NCI-H1694 (cell line): ENCODE data around the gene ADAM8.
"Not testable (repeated sequence)": the region's sequence is repeated elsewhere in the genome, so short reads cannot be mapped to it uniquely, and the experiment has no call there.

Experiments
- DNase-seq: peaks from one replicate; lab custom pipeline; 2025; lab: John Stamatoyannopoulos, UW

Gene ADAM8

DNA sequence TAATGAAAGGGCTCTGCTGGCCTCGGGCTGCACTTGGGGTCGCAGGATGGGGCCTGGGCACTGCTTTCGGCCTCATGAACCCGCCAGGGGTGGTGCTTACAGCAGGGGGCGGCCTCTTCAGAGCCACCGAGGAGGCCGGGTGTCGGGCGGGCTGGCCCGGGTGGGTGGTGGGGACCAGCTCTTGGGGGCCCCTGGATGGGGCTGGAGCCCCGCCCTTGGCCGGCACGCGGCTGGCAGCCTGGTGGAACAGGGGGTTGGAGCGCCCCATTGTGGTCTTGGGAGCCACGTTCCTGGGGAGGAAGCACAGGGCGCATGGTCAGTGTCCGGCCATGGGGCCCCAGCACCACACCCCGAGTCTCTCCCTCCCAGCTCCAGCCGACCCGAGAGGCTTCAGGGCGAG, 8.8 kb downstream of the ADAM8 start:
- no peak for DNase-seq

DNA sequence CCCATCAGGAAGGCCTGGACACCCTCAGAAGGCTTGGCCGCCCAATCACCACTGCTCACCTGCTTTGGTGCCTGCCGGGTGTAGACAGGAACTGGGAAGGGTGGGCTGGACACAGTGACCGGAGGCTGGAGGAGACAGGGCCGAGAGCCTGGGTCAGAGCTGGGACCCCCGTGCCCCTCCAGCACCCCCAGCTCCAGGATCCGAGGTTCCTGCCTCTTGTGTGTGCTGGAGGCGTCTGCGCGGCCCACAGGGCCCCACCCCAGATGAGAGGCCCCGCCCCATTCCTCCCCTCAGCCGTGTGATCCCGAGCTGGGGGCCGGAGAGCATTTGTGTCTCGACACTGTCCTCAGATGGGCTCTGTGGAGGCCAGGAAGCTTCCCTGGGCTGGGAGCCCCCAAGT, 9.4 kb downstream of the ADAM8 start:
- DNase-seq, result no peak

DNA sequence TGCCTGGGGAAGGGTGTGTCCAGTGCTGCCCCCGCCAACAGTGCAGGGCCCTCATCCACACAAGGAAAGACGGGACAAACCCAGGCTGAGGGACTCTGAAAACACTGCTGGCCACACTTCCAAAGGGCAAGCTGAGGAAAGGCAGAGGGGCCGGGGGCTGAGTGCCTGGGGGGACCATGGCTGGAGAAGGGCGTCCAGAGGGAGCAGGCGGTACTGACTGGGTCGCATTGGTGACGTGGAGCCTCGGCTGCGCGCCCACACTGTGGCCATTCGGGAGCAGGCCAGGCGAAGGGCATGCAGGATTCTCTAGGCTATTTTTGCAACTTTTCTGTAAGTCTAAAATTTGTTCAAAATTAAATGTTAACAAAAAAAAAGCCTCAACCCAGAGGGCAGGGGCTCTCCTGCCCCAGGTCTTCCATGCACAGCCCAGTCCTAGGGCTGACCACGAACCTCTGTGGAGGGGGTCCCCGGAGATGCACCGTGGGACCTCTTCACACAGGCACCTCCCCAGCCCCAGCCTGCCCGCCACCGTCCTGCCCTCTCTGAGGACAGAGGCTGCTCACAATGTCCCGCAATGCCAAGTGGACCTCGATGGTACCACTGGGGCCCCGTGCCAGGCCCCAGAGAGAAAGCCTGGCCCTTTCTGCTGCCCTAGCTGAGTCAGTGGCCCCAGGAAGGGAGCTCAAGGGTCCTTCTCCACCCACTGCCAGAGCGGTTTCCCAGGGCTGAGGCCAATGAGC, 10.4 kb downstream of the ADAM8 start:
- no peak for DNase-seq

DNA sequence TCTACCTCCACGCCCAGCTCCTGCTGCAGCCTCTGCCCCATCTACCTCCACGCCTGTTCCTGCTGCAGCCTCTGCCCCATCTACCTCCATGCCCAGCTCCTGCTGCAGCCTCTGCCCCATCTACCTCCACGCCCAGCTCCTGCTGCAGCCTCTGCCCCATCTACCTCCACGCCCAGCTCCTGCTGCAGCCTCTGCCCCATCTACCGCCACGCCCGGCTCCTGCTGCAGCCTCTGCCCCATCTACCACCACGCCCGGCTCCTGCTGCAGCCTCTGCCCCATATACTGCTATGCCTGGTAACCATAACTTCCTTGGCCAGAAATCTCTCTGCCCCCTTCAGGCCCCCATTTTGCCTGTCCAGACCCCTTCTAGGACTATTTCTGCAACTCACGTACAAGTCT, 11.6 kb downstream of the ADAM8 start:
- DNase-seq, result not testable (repeated sequence)

DNA sequence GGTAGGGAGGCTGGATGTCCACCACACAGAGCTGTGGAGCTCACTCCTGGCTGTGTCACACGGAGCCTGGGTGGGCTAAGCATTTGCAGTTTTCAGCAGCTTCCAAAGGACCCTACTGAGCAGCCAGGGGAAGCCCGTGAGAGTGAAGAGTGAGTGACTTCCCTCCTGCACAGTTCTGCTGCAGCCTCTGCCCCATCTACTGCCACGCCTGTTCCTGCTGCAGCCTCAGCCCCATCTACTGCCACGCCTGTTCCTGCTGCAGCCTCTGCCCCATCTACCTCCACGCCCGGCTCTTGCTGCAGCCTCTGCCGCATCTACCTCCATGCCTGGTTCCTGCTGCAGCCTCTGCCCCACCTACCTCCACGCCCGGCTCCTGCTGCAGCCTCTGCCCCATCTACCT, 12.2 kb downstream of the ADAM8 start:
- no peak for DNase-seq

DNA sequence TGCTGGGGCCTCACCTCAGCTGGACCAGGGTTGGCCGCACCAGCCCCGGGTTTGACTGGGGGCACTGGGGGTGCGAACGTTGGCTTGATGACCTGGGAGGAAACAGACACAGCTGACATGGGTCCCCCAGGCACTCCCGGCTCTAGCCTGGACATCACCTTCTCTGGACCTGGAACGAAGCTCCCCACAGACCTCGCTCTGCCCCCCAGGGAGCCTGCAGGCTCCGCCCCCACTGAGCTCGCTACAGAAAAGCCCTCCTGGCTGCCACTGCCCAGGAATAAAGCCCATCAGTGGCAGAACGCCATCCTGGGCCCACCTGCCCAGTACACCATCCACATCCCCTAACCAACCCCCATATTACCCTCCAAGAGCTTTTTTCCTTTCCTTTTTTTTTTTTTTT, 13.0 kb downstream of the ADAM8 start:
- DNase-seq, result no peak

DNA sequence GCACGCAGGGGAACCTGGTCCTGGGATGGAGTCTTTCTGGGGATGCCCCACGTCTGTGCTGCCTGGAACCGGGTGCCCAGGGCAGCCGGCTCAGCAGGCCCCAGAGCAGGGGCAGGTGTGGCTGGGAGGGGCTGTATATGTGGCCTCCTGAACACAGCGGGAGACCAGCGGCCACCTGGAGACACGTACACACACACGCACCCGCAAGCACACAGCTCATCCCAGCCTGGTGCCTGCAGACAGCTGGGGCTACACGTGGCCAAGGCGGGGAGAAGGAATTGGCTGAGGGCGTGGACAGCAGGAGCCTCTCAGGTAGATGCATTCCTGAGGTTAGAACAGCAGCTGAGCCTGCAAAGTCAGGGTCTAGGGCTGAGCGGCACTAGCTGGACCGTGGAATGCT, 14.0 kb downstream of the ADAM8 start:
- no peak for DNase-seq

DNA sequence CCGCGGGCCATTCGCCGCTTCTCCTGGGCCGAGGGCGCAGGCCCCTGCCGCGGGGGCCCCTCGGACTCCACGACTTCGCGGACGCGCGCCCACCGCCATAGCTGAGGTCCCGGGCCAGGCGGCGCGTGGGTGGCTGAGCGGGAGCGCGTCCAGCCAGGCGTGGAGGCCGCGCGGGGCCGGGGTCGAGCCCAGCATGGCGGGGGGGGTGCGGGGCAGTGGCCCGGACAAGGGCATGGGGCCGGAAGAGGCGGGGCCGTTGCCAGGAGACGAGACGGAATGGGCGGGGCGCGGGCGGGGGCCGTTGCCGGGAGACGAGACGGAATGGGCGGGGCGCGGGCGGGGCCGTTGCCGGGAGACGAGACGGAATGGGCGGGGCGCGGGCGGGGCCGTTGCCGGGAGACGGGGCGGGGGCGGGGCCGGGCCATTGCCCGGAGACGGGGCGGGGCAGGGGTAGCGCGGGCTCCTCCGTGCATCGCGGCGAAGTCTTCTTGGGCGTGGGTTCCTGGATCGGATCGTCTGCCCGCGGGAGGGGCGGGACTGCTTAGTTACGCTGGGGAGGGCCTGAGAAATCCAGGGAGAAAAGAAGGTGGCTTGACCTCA, 14.8 kb downstream of the ADAM8 start:
- DNase-seq, result peak; percentile 12

DNA sequence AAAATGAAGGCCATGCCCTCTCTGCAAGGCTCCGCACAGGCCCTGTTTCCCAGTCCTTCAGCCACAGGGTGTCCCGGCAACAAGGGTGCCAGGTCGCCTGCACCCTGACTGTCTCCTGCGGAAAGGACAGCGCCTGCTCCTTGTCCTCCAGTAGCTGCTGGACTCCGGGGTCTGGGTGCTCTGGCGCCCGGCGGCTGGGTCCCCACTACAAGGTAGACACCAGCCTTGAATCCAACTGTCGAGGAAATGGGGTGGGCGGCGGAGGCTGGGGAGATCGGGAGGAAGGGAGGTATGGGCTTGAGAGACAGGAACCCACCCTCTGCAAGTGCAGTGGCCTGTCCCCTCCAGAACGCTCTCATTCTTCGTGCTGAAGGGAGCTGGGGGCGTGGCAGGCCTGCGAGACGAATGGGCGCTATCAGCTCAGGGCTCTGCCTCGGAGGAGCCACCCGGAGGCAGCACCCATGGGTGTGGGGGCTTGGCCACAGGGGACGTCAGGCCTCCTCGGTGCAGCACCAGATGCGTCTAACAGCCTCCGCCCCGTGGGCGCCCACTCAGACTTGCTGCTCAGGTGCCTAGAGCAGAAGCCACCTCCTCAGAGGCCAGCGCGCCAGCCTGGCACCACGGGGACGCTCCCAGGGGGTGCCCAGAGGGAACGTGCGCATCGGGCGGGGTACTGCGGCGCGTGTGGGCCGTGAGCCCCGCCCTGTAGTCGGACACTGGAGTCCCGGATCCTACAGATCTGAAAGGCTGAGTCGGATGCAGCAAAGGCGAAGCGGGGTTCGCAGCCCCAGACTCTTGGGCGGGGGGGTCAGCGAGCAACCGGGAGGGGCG, 15.6 kb downstream of the ADAM8 start:
- DNase-seq, result no peak

DNA sequence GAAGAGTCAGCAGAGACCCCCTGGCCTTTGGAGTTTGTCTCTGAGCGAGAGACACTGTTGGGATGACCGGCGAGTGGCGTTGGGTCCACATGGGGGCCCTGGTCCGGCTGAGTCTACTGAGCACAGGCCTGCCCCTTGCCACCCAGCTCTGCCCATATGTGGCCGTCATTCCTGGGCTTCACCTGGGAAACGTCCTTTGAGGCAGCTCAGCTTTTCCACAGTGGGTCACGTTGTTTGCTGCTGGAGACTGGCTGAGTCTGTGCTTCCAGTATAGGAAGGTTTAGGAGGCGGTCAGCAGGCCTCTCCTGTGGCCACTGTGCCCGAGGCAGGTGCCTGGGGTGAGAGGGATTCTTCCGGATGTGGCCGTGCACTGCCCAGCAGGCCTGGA, 17.1 kb downstream of the ADAM8 start:
- no peak for DNase-seq

DNA sequence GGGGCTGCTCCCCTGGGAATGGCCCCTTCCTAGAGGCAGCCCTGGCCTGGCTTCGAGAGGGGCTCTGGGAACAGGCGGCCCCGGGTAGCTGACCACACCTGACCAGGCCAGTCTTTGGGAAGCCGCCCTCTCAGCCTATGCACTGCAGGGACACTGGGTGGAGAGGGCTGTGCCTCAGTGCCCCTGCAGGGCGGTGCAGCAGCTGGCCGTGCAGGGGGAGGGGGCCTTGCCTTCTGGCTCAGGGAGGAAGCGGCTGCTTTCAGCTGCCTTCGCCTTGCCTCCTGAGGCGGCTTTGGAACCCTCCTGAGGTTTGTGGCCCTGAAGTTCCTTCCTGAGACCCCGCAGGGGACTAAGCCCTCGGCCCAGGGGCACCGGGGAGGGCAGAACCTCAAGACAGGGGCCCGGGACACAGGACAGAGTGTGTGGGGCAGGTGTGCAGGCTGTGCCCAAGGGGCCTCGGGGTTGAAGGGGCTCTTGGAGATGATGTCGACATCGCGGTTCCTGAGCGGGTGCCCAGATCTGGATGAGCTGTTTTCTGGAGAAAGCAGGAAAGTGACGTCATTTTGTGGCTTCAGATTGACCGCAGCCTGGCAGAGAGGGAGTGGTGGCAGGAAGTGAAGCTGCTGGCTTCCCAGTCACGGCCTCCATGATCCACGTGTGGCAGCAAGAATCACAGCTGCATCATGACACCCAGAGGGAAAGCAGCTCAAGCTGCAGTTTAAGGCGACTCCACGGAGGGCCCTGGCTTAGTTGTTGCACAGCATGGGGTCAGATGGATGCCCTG, 17.7 kb downstream of the ADAM8 start:
- DNase-seq, result no peak

DNA sequence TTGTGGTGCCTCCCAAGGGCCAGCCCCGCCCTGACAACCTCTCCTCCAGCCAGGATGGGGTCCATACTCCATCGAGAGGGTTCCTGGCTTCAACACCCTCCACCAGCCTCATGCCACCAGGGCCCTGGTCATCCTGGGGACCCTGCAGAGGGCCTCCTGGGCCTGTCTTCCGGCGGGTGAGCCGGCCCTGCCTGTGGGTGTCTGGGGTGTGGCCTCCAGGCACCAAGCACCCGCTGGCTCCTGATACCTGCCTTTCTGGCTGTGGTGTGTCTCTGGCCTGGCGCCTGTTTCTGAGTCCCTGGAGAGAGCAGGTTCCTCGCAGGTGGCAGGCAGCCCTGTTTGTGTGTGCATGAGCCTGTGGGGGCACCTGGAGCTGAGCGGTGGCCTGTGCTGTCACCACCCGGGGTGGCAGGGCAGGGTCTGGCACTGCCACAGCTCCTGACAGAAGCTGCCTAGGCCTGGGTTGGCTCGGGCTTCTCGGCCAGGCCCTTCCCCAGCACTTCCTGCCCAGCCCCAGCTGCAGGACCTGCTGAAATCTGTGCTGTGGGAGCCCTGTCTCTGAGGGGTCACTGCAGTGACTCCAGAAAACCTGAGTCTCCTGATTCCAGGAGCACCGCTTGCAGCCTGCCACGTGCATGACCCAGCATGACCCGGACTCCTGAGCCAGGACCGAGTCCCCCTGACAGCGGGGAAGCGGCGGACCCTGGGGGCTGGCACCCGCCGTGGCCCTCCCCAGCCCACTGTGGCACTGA, 18.4 kb downstream of the ADAM8 start:
- DNase-seq, result no peak

DNA sequence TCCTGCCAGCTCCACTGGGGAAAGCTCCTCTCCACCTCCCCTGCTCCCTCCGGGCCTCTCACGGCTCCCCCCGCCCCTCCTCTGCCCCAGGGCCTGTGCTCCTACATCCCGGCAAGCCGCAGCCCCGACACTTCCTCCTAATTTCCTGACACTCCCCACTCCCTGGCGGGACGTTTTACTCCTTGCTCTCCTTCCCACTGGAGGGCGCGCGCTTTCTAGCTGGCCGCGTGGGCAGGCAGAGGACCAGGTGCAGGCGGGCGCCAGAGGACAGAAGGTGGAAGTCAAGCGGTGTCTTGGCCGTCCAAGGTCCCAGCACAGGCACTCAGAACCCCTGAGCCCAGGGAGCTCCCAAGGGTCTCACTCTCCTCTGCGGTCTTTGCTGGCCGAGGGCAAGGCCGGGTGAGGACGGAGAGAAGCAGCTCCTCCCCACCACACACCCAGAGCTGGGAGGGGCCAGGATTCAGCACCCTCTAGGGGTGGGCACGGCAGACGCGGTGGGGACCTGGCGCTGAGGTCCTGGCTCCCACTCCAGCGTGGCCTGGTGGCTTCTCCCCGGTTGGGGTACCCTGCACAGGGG, 19.1 kb downstream of the ADAM8 start:
- DNase-seq, result no peak

DNA sequence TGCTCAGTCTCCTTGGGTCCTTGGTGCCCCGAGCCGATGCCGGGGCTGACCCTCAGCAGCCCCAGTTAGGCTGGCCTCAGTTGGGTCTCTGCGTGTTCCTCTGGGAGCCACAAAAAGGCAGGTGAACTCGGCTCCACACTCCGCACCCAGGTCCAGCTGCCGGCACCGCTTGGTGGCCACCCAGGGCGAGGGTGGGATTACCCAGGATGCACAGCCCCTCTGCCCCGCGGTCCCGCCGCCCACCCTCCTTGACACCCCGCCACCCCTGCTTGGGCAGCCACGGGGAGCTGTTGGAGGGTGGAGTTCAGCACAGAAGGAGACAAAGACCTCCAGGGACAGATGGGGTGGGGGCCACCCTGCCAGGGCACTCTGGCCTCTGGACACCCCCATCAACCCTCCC, 21.3 kb downstream of the ADAM8 start:
- DNase-seq, result no peak

DNA sequence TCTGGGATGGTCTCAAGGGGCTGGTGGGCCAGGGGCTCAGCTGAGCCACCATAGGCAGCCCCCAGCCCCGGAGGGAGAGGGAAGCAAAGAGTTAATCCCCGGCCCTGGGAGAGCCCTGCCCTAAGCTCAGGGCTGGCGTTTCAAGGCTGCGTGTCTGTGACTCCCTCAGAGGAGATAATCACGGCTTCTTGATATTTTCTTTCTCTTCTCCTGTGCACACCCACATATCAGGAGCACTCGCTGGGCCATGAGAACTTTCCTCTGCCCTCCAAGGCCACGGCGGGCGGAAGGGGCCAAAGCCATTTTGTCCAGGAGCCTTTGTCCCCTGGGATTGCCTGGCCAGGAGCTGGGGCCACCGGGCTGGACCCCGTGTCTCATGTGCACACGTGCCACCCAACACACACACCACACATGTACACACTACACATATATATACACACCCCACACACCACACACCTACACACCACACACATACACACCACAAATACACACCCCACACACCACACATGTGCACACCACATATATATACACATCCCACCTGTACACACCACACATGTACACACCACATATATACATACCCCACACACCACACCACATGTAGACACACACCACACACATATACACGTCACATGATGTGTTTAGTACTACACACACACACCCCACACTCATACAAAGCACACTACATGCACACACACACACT, 22.1 kb downstream of the ADAM8 start:
- DNase-seq, result no peak

DNA sequence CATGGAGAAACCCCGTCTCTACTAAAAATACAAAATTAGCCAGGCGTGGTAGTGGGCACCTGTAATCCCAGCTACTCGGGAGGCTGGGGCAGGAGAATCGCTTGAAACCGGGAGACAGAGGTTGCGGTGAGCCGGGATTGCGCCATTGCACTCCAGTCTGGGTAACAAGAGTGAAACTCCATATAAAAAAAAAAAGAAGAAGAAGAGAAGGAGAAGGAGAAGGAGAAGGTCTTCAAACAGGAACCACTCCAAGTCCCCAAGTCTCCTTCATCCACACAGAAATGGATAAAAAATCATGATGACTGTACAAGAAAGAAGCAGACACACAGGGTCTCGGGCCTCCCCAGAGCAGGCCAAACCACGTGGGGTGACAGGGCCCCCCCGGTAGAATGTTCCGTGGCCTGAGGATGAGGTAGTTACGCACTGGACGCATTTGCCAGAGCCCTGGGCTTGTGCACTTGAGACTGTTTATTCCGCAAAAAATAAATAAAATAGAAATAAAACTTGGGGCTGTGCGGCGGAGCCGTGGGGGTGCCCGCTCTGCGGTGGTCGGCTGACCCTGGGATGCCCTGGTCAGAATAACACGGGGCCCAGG, 23.2 kb downstream of the ADAM8 start:
- DNase-seq, result no peak

DNA sequence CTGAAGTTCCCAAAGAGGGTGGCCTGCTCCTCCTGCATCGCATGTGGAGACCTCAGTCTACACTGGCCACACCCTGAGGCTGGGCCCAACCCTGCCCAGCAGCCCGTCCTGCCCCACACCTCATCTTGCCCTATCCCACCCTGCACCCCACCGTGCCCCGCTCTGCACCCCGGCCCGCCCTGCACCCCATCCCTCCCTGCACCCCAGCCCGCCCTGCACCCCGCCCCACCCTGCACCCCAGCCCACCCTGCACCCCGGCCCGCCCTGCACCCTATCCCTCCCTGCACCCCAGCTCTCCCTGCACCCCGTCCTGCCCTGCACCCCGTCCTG, 24.5 kb downstream of the ADAM8 start:
- no peak for DNase-seq

DNA sequence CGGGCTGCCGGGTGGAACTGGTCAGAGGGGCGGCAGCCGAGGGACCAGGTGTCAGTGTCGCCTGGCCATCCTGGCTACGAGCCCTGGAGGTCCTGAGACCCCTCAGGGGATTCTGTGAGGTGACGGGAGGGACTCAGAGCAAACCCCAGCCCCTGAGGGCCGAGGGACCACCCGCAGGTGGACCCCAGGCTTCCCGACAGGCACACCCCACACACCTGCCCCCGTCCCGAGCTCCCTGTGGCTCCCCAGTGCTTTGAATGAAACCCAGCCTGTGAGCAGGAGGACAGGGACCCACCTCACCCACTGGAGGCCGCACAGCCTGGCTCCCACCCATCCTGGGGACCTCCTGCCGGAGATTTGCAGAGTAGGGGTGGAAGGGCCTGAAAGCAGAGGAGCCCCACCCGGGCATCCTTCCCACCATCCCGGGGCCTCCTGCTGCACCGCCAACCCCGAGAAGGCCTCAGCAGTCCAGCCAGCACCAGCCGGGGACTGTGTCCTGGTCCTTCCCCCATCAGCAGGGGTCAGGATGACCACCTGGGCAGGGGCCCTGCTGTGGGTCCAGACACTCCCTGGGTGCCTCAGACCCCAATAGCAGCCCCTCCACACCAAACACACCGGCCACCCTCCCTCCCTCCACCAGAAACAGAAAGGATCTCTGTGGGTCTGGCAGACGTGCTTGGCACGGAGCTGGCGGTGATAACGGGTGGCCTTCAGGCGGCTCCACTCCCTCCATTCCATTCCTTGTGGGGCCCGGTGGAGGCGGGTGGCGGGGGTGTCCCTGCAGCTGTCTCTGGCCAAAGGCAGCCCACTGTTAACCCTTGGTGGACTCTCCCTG, 25.1 kb downstream of the ADAM8 start:
- no peak for DNase-seq

DNA sequence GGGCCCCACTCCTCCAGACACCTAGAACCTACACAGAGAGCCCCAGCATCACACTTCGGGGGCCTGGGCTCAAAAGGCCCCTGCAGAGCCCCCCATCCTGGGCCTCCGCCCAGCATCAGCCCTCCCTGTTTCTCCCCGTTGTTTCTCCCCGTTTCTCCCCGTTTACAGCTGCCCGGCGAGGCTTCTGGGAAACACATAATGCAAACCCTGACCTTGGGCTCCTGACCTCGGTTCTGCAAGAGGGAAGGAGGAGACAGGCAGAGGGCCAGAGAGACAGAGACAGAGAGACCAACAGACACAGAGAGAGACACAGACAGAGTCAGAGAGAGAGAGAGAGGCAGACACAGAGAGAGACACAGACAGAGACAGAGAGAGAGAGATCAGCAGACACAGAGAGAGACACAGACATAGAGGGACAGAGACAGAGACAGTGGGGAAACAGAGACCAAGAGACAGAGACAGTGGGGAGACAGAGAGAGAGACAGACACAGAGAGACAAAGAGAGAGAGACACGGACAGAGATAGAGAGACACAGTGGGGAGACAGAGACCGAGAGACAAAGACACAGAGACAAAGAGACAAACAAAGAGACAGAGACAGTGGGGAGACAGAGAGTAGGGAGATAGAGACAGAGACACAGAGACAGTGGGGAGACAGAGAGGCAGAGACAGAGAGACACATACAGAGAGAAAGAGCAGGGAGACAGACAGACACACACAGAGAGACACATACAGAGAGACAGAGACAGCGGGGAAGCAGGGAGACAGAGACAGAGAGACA, 26.5 kb downstream of the ADAM8 start:
- no peak for DNase-seq
